HG02642 (cell line): ENCODE results near the gene IFIT3.
"Not testable (repeated sequence)": the region's sequence is repeated elsewhere in the genome, so short reads cannot be mapped to it uniquely, and the experiment has no call there.

Experiments used
- ATAC-seq: cut with Tn5 transposase; IDR thresholded peaks from one replicate; pipeline ENCODE4 v1.9.1; 2021; ENCODE audit warnings: mild to moderate bottlenecking; ENCODE audit not compliant: unreplicated experiment, poor library complexity

The IFIT3 gene

GRCh38 chr10:89331487-89332122, 3.8 kb downstream of the IFIT3 start:
- not testable (repeated sequence) for ATAC-seq

GRCh38 chr10:89332123-89332633, 4.4 kb downstream of the IFIT3 start:
- ATAC-seq = peak; percentile 42

GRCh38 chr10:89335226-89335625, 7.4 kb downstream of the IFIT3 start:
- no peak for ATAC-seq

DNA sequence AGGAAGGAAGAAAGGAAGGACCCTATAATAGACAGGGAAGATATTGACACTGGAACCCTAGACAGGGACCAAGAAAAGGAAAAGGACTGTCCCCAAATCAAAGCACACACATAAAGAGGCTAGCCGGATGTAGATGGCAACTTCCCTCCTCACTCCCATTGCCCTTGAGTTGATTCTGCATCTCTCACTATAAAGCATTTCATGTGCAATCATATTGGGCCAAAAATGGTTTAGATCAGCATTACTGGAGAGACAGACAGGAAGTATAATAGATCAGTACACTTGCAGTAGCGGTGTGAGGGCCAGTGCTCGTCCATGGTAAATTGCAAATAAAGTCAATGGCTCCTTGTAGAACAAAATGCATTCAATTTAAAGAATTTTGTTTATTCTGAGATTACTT, 8.4 kb downstream of the IFIT3 start:
- ATAC-seq = no peak

- no peak for ATAC-seq
These were observed 9.7 kb downstream of the IFIT3 start for GRCh38 chr10:89337484-89337883.

GRCh38 chr10:89338713-89339112, 10.9 kb downstream of the IFIT3 start:
- ATAC-seq = no peak

DNA sequence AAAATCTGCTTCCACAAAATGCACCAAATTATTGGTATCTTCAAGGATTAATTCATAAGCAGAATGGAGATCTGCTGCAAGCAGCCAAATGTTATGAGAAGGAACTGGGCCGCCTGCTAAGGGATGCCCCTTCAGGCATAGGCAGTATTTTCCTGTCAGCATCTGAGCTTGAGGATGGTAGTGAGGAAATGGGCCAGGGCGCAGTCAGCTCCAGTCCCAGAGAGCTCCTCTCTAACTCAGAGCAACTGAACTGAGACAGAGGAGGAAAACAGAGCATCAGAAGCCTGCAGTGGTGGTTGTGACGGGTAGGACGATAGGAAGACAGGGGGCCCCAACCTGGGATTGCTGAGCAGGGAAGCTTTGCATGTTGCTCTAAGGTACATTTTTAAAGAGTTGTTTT, 12.1 kb downstream of the IFIT3 start:
- ATAC-seq = no peak

GRCh38 chr10:89341649-89342048, 13.9 kb downstream of the IFIT3 start:
- ATAC-seq = no peak

DNA sequence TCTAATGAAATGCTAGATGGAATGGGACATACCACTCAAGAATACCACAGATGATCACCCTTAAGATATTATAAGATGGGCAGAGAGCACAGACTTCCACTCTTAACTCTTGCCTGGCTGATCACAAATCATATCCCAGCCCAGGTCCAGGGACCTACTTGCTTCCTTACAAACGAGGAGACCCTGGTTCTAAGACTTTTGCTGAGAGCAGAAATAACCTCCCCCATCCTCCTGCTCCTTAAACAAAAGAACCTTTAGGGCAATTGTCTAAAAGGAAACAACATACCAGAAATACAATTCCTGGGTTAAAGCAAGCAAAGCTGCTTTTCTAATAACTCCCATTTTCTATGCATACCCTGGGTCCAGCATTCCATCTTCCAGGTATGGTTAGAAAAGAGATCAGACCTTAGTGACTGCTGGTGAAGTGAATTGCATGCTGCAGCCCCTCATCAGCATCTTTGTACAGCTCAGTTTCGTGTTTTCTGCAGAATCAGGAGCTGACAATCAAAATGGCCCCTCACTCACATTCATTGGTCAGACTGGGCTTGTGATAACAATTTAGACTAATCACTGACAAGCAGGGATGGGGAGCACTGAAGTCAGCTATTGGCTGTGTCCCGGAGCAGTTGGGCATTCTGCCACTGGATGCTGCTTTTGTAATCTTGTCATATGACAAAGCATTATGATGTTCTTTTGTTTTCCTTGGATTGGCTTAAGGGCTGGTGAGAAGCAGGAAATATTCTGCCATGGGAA, 14.6 kb downstream of the IFIT3 start:
- ATAC-seq = no peak

- no peak for ATAC-seq
These were observed 15.4 kb downstream of the IFIT3 start for GRCh38 chr10:89343089-89343767.

DNA sequence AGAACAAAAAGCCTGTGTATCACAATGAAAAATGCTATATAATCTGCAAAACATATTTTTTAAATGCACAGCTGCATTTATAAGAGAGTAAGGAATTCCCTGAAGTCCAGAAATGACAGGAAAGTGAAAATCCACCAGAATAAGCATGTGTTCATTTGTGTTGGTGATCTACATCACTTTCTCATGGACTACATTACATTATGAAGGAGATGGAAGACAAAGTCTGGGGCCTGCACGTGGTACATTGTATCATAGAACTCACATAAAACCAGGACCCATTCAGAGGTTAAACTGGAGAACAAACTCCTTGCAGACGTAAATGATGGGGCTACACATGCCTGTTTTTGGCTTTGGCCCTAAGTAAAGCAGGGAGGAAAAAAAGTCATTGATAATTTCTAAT, 16.4 kb downstream of the IFIT3 start:
- no peak for ATAC-seq

GRCh38 chr10:89345367-89346000, 17.7 kb downstream of the IFIT3 start:
- ATAC-seq = no peak

DNA sequence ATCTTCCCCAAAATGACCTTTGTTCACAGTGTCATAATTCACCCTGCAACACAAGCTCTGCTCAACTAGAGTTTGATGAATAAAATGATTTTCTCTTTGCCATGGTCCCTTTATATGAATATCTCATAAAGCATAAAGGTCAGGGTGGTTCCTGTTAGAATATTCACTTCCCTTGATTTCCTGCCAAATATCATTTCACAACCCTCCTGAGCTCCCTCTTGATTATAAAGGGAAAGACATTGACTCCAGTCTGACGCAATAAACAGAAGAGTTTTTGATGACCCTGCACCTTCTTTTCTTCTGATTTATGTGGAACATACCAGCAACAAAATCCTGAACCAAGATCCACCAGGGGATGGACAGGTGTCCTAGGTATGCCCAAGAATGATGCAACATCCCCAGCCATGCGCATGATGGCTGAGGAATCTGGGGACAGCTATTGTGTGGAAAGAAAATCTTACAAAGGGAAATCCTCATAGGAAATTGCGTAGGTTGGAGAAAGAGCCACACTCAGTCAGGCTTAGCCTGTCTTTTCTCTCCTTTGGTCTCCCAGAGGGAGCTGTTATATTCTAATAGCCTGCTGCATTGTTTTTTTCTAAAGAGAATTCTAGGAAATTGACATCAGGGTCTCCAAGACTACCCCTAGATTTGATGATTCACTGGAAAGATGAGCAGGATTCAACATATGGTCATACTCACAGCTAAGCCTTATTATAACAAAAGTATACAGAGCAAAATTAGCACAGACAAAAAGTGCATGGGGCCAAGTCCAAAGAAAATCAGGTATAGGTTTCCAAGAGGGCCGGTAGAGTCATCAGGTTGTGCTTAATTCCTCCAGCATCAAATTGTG, 18.8 kb downstream of the IFIT3 start:
- no peak for ATAC-seq

DNA sequence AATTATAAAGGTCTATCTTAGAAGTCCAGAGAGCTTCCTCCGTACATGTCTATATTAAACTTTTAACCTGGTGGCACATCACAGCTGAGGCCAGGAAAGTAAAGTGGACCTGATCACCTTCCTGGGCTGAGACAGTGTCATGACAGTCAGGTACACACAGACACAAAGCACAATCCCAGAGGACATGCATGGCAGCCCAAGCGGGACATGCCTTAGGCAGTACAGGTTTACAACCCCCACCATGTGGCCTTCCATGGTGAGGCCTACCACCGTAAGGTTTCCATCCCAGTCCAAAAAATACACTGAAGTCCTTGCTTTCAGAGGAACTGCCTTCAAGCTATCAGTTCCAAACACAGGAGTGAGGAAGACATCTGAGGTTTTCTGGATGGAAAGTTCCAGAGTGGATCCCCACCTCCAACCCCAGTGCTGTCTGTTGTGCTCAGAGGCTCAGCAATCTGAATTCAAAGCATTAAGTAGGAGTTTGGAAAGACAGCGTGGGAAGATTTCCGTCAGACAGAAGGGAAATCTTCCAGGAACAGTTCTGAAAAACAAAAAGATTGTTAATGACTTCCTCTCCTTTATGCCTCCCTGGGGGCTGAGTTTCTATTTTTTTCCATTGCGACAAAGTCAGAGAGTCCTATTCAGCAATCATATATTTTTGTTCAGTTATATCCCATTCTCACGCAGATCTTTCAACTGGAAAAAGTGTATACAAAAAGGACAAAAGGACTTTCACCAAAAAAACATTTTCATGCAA, 20.1 kb downstream of the IFIT3 start:
- no peak for ATAC-seq

DNA sequence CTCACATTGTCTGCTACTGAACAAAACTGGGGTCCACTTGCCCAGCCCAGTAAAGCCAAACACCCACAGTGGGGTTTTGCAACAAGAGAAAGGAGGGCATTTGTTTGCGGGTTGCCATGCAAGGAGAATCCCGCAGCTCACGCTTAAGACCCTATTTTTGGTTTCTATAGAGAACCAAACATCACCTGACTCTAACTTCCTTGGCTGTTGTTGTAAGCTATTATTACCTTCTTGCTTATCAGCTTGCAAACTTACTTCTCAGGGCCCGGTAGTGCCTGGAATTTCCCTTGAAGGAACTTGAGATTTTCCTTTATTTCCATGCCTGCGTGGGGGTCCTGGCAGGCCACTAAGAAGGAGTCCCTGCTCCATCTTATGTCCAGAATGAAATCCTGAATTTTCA, 20.7 kb downstream of the IFIT3 start:
- no peak for ATAC-seq

DNA sequence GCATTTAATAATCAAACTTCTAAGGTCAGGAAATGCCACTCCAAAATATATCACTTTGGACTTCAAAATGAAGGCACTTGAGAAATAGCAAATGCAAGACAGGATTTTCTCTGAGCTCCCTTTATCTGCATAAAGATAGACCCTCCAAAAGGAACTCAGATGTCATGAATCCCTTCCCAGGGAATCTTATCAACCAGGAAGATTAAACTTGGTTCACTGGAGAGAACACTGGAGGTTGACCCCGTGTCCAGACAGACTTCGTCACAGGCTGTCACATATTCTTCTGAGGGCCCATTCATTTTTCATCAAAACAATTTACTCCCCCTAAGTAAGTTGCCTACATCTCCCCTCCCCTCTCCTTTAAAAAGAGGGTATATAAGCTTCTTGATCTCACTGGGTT, 21.2 kb downstream of the IFIT3 start:
- no peak for ATAC-seq

- peak; percentile 44 for ATAC-seq
These were observed 23.0 kb downstream of the IFIT3 start for GRCh38 chr10:89350631-89351315.

DNA sequence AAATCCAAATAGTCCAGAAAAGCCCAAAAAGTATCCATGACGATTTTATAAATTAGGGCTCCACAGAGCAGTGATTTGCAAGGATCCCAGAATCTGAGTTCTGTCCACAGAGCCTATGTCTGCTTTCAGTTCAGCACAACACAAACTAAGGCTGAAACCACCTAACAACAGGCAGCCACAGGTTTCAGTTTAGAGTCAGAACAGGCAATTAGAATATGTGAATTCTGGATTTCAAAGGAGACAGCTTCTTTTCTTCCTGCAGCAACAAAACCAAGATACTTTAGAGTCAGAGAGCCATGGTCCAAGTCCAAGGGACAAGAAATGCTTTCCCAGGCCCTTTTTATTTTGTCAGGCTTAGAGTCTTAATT, 23.6 kb downstream of the IFIT3 start:
- peak; percentile 81 for ATAC-seq
